Measurements from ENCODE around the gene SUFU.

DNA sequence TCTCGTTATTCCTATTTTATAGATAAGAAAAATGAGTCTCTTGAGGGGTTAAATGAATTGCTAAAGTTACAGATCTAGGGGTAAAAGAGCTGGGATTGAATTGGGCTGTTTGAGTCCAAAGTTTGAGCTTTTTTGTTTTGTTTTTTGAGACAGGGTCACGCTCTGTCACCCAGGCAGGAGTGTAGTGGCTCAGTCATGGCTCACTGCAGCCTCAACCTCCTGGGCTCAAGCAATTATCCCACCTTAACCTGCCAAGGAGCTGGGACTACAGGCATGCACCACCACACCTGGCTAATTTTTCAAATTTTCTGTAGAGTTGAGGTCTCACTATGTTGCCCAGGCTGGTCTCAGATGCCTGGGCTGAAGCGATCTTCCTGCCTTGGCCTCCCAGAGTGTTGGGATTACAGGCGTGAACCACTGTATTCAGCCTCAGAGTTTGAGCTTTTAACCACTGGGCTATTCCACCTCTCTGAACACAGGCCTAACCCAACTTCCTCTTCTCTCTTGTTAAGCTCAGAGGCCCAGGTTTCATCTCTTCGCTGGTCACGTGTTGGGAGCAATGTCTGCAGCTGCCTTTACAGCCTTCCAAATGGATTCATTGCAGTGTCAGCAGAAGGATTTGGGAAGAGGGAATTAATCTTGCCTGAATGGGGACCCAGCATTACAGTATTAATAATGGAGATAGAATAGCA, 8.0 kb downstream of the SUFU start:
- TF ChIP-seq, protein P1, sequence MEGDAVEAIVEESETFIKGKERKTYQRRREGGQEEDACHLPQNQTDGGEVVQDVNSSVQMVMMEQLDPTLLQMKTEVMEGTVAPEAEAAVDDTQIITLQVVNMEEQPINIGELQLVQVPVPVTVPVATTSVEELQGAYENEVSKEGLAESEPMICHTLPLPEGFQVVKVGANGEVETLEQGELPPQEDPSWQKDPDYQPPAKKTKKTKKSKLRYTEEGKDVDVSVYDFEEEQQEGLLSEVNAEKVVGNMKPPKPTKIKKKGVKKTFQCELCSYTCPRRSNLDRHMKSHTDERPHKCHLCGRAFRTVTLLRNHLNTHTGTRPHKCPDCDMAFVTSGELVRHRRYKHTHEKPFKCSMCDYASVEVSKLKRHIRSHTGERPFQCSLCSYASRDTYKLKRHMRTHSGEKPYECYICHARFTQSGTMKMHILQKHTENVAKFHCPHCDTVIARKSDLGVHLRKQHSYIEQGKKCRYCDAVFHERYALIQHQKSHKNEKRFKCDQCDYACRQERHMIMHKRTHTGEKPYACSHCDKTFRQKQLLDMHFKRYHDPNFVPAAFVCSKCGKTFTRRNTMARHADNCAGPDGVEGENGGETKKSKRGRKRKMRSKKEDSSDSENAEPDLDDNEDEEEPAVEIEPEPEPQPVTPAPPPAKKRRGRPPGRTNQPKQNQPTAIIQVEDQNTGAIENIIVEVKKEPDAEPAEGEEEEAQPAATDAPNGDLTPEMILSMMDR (IDR thresholded peaks at IDR 0.05) = no peak
- no peak for TF ChIP-seq EZH2 (IDR thresholded peaks at IDR 0.05; ENCODE audit: borderline replicate concordance, insufficient read depth, low read depth, low read length, poor library complexity, severe bottlenecking)

All from B cell (primary cell).